Vagina (tissue), 2 donors: Measurements from ENCODE around the gene NSG1. TPM values are rescaled to one million over a fixed set of nuclear protein-coding genes. Genes with fewer than 3 reads are reported as not detected.

Experiments used
- DNase-seq, 2 donors: peaks; one replicate each; pipeline ENCODE4 v3.0.0-alpha.2; 2017; ENCODE audit errors: extremely low spot score in 2 of 2
- H3K27ac ChIP-seq: fragments of 200-600 bp; sonication (generic); one replicate; pipeline ENCODE4 v1.5.1; 2019
- H3K27me3 ChIP-seq: fragments of 200-600 bp; sonication (generic); one replicate; pipeline ENCODE4 v1.5.1; 2019
- H3K36me3 ChIP-seq, 2 donors: fragments of 200-600 bp; sonication (generic); one replicate each; pipeline ENCODE4 v1.5.1; 2017 to 2019
- H3K4me1 ChIP-seq: fragments of 200-600 bp; sonication (generic); one replicate; pipeline ENCODE4 v1.5.1; 2019
- H3K4me3 ChIP-seq, 2 donors: fragments of 200-600 bp; sonication (generic); 1 replicate in 1 of 2; 2 replicates in 1 of 2; pipeline ENCODE4 v1.5.1; 2016 to 2019
- H3K9me3 ChIP-seq: fragments of 200-600 bp; sonication (generic); one replicate; pipeline ENCODE4 v1.5.1; 2019
- POLR2A ChIP-seq, 2 donors: fragments of 450-650 bp; IDR thresholded peaks; one replicate each; pipeline ENCODE4 v1.6.1; 2017; ENCODE audit warnings: antibody characterized with exemption in 2 of 2, mild to moderate bottlenecking in 2 of 2, moderate library complexity in 2 of 2
- POLR2AphosphoS5 ChIP-seq, 2 donors: sonication (generic); formaldehyde crosslinking; IDR thresholded peaks; one replicate each; pipeline ENCODE4 v1.9.0; 2017; ENCODE audit warnings: antibody characterized with exemption in 2 of 2, mild to moderate bottlenecking in 2 of 2, low read depth in 1 of 2; ENCODE audit not compliant: insufficient read depth in 1 of 2
- intact Hi-C: fragments of 100-400 bp; cut with DNase I; formaldehyde crosslinking; loops from one replicate; pipeline ENCODE4 v1.15.1; 2023
- total RNA-seq: library from RNA; depleted of rRNA; stranded (reverse); fragments of >200 nt; gene quantifications from one replicate; pipeline ENCODE4 v1.2.3, GENCODE V29; 2016
- TF ChIP-seq, protein P1 (sequence below), 3 experiments: fragments of 450-650 bp in 2 of 3; fragments of 200-600 bp in 1 of 3; sonication (generic) in 1 of 3; IDR thresholded peaks; one replicate each; pipeline ENCODE4 v1.5.1; 2017 to 2019; ENCODE audit warnings: antibody characterized with exemption in 3 of 3, mild to moderate bottlenecking in 2 of 3, moderate library complexity in 2 of 3

Gene NSG1
- total RNA-seq, 1 donor from 2014 or later = 32.9 TPM

DNA sequence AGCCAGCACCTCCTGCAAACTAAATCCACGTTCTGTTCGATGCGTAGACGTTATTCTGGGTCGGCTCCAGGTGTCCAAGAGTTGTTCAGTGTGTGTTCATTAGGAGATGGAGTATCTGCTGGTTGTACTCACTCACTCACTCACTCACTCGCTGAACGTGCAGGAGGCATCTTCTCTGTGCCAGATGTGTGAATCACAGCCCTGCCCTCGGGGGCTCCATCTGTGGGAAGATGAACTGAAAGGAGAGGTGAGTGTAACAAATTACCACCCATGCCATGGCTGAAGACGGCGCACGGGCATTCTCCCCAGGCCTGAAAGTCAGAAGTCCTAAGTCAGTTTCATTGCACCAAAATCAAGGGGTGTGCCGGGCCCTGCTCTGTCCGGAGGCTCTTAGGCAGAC lies 16.1 kb downstream of the NSG1 start:
- no peak overlapping the region for H3K4me3 ChIP-seq
- TF ChIP-seq POLR2AphosphoS5 (IDR thresholded peaks at IDR 0.05; ENCODE audit: insufficient read depth in 1 of 2, low read depth in 1 of 2) (no peak), POLR2A (IDR thresholded peaks at IDR 0.05) (no peak)
- TF ChIP-seq, protein P1, sequence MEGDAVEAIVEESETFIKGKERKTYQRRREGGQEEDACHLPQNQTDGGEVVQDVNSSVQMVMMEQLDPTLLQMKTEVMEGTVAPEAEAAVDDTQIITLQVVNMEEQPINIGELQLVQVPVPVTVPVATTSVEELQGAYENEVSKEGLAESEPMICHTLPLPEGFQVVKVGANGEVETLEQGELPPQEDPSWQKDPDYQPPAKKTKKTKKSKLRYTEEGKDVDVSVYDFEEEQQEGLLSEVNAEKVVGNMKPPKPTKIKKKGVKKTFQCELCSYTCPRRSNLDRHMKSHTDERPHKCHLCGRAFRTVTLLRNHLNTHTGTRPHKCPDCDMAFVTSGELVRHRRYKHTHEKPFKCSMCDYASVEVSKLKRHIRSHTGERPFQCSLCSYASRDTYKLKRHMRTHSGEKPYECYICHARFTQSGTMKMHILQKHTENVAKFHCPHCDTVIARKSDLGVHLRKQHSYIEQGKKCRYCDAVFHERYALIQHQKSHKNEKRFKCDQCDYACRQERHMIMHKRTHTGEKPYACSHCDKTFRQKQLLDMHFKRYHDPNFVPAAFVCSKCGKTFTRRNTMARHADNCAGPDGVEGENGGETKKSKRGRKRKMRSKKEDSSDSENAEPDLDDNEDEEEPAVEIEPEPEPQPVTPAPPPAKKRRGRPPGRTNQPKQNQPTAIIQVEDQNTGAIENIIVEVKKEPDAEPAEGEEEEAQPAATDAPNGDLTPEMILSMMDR (IDR thresholded peaks at IDR 0.05) = no peak
- no peak overlapping the region for H3K27ac ChIP-seq
- no peaks in the 10 kb centered on the region for H3K4me1 ChIP-seq
- DNase-seq = no peak
- no peaks in the 10 kb centered on the region for H3K36me3 ChIP-seq
- H3K9me3 ChIP-seq = no peaks in the 10 kb centered on the region
- intact Hi-C loops = no loop called here
- H3K27me3 ChIP-seq = no peaks in the 10 kb centered on the region

GRCh38 chr4:4405358-4405962 lies 18.6 kb downstream of the NSG1 start:
- intact Hi-C loops = no loop called here
- Histone ChIP-seq H3K4me1 (peaks cover 4% of the 10 kb centered on the region), H3K4me3 (no peak overlapping the region), H3K27me3 (no peaks in the 10 kb centered on the region), H3K27ac (no peak overlapping the region), H3K9me3 (no peaks in the 10 kb centered on the region), H3K36me3 (no peaks in the 10 kb centered on the region)
- TF ChIP-seq, protein P1 (IDR thresholded peaks at IDR 0.05) = no peak
- TF ChIP-seq POLR2AphosphoS5 (IDR thresholded peaks at IDR 0.05; ENCODE audit: insufficient read depth in 1 of 2, low read depth in 1 of 2) (no peak), POLR2A (IDR thresholded peaks at IDR 0.05) (no peak)
- no peak for DNase-seq

GRCh38 chr4:4406455-4407298 lies 19.8 kb downstream of the NSG1 start:
- Histone ChIP-seq H3K4me1 (peaks cover 4% of the 10 kb centered on the region), H3K36me3 (no peaks in the 10 kb centered on the region), H3K27me3 (no peaks in the 10 kb centered on the region), H3K9me3 (no peaks in the 10 kb centered on the region), H3K4me3 (no peak overlapping the region), H3K27ac (no peak overlapping the region)
- TF ChIP-seq, protein P1 (IDR thresholded peaks at IDR 0.05) = no peak
- TF ChIP-seq POLR2AphosphoS5 (IDR thresholded peaks at IDR 0.05; ENCODE audit: insufficient read depth in 1 of 2, low read depth in 1 of 2) (no peak), POLR2A (IDR thresholded peaks at IDR 0.05) (no peak)
- intact Hi-C loops = no loop called here
- no peak for DNase-seq

- no peaks in the 10 kb centered on the region for H3K9me3 ChIP-seq
- no peak overlapping the region for H3K27ac ChIP-seq
- no peak for DNase-seq
- peaks cover 4% of the 10 kb centered on the region for H3K4me1 ChIP-seq
- intact Hi-C loops = no loop called here
- TF ChIP-seq POLR2A (IDR thresholded peaks at IDR 0.05) (no peak), POLR2AphosphoS5 (IDR thresholded peaks at IDR 0.05; ENCODE audit: insufficient read depth in 1 of 2, low read depth in 1 of 2) (no peak)
- TF ChIP-seq, protein P1 (IDR thresholded peaks at IDR 0.05) = no peak
- no peaks in the 10 kb centered on the region for H3K27me3 ChIP-seq
- H3K36me3 ChIP-seq = no peaks in the 10 kb centered on the region
- H3K4me3 ChIP-seq = no peak overlapping the region
Measured at GRCh38 chr4:4407299-4408131, 20.6 kb downstream of the NSG1 start.
